ENCODE results near the gene CLSTN2. TPM values are rescaled to one million over a fixed set of nuclear protein-coding genes. Genes with fewer than 3 reads are reported as not detected.

The CLSTN2 gene
- total and polyA plus RNA-seq, 4 donors: 0.13 to 20.6 (median 9.1) TPM

DNA sequence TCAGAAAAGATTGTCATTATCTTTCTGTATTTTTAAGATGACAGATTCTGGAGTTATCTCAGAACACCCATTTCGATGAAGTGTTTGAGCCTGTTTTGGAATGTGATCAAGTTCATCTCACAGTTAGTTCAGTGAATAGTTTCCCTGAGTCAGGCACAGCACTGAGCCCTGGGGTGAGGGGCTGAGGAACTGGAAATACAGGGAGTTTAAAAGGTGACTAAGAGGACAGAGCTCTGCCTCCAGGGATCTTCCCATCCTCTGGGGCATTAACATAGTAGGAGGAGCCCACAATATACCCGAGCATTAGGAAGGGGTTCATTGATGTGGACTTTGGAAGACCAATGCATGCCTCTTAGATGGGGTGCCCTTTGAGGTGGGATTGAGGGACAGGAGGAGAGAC, 355.1 kb downstream of the CLSTN2 start:
- intact Hi-C loops (cut with DNase I): no loop called here
- H3K4me1 ChIP-seq (ENCODE audit: control insufficient read depth in 1 of 2, insufficient read depth in 2 of 2, low read length in 2 of 2): no peaks in the 10 kb centered on the region
- H3K36me3 ChIP-seq (ENCODE audit: control insufficient read depth in 1 of 2, insufficient read depth in 2 of 2, low read length in 1 of 2): no peaks in the 10 kb centered on the region
- ATAC-seq (ENCODE audit: low FRiP score) (no peak), DNase-seq (no peak)
- H3K9me3 ChIP-seq (ENCODE audit: control insufficient read depth, low read length): no peaks in the 10 kb centered on the region
- 38 to 59% methylated on average over 2 of the region's 2 CpGs for WGBS, 2 donors
- H3K27me3 ChIP-seq (ENCODE audit: control insufficient read depth in 1 of 2, insufficient read depth in 2 of 2, low read length in 1 of 2): peaks cover 0 to 1% of the 10 kb centered on the region in 2 donors
- no peak overlapping the region for H3K4me3 ChIP-seq (ENCODE audit: low read length in 2 of 2)
- no peak overlapping the region for H3K27ac ChIP-seq (ENCODE audit: low read depth in 1 of 2, low read length in 2 of 2)

DNA sequence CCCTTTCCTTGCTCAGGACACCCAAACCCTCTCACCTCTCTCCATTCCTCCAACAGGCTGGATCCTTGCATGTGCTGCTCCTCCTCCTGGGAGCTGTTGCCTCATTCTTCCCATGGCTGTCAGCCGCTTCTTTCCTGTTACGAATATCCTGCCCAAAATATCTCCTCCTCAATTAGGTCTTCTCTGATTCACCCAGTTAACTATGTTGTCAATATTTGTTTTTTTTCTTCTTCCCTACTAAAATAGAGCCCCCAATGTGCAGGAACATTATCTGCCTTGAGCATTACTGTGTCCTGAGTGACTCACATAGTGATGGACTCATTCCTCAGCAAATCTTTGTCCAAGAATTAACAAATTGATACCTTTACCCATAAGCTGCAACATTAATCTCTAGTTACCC, 357.2 kb downstream of the CLSTN2 start:
- H3K27me3 ChIP-seq (ENCODE audit: control insufficient read depth in 1 of 2, insufficient read depth in 2 of 2, low read length in 1 of 2): no peaks in the 10 kb centered on the region
- no peaks in the 10 kb centered on the region for H3K36me3 ChIP-seq (ENCODE audit: control insufficient read depth in 1 of 2, insufficient read depth in 2 of 2, low read length in 1 of 2)
- 80 to 87% methylated on average over 2 of the region's 2 CpGs for WGBS, 2 donors
- no peaks in the 10 kb centered on the region for H3K4me1 ChIP-seq (ENCODE audit: control insufficient read depth in 1 of 2, insufficient read depth in 2 of 2, low read length in 2 of 2)
- intact Hi-C loops (cut with DNase I): no loop called here
- H3K9me3 ChIP-seq (ENCODE audit: control insufficient read depth, low read length): no peaks in the 10 kb centered on the region
- H3K27ac ChIP-seq (ENCODE audit: low read depth in 1 of 2, low read length in 2 of 2): no peak overlapping the region
- H3K4me3 ChIP-seq (ENCODE audit: low read length in 2 of 2): no peak overlapping the region
- no peak for DNase-seq
- no peak for ATAC-seq (ENCODE audit: low FRiP score)

DNA sequence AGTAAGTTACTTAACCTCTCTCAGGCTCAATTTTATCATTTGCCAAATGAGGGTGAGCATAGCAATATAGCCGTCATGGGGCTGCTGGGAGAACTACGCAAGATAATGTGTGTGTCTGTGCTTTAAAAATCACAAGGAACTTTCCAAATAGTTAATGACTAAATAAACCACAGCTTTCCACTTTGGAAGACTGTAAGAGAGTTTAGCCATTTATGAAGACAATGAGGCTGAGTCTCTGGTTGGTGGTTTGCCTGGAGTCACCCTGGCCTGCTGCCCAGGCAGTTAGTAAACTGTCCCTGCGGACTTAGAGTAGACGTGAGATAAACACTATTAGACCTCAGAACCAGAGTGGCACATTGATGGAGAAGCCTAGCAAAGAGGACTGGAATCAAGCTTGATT, 357.7 kb downstream of the CLSTN2 start:
- no peaks in the 10 kb centered on the region for H3K9me3 ChIP-seq (ENCODE audit: control insufficient read depth, low read length)
- no peak overlapping the region for H3K27ac ChIP-seq (ENCODE audit: low read depth in 1 of 2, low read length in 2 of 2)
- intact Hi-C loops (cut with DNase I): no loop called here
- no peaks in the 10 kb centered on the region for H3K27me3 ChIP-seq (ENCODE audit: control insufficient read depth in 1 of 2, insufficient read depth in 2 of 2, low read length in 1 of 2)
- WGBS, 2 donors: 75 to 78% methylated on average over 4 of the region's 4 CpGs
- ATAC-seq (ENCODE audit: low FRiP score) (peak; percentile 19), DNase-seq (peak in 1 of 2 donors; percentile 83)
- H3K4me1 ChIP-seq (ENCODE audit: control insufficient read depth in 1 of 2, insufficient read depth in 2 of 2, low read length in 2 of 2): no peaks in the 10 kb centered on the region
- no peak overlapping the region for H3K4me3 ChIP-seq (ENCODE audit: low read length in 2 of 2)
- no peaks in the 10 kb centered on the region for H3K36me3 ChIP-seq (ENCODE audit: control insufficient read depth in 1 of 2, insufficient read depth in 2 of 2, low read length in 1 of 2)

DNA sequence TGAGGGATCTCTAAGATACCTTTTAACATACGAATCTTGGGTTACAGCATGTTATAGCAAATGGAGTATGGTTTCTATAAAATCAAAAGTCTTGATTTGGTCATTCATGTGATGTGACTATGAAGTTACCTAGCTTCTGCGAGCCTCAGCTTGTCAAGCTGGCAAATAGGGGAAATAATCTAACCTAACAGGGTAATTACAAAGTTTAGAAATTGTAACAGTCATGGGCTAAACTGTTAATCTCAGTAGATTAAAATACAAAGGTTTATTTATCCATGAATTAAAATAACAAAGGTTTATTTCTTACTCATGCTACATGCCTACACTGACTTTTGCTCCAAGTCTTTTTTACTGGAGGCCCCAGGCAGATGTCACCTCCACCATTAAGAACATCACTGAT, 359.1 kb downstream of the CLSTN2 start:
- ATAC-seq (ENCODE audit: low FRiP score): no peak
- intact Hi-C loops (cut with DNase I): no loop called here
- 83 to 87% methylated on average over 2 of the region's 2 CpGs for WGBS, 2 donors

DNA sequence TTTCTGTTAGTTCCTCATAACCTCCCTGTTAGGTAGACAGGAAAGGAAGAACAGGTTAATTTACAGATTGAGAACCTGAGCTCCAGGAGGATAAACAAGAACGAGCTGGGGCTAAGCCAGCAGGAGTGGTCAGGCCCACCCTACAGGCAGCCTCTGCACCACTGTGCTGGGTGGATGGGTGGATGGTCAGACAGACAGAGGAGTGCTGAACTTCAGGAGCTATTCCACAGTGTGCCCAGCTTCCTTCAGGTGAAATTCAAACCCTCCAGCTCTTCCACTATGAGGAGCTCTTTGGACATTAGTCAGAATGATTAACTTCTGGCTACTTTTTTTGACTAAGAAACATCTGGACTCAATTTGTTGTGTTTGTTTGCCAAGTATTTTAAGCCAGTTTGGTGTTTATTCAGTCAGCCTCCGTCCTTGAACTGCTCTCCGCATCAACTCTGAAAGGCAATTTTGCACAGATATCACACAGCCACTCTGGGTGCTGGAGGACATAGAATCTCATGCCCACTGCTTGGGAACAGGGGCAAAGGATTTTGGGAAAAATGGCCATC, 361.9 kb downstream of the CLSTN2 start:
- Histone ChIP-seq H3K27me3 (ENCODE audit: control insufficient read depth in 1 of 2, insufficient read depth in 2 of 2, low read length in 1 of 2) (no peaks in the 10 kb centered on the region), H3K36me3 (ENCODE audit: control insufficient read depth in 1 of 2, insufficient read depth in 2 of 2, low read length in 1 of 2) (no peaks in the 10 kb centered on the region), H3K9me3 (ENCODE audit: control insufficient read depth, low read length) (no peaks in the 10 kb centered on the region), H3K27ac (ENCODE audit: low read depth in 1 of 2, low read length in 2 of 2) (no peak overlapping the region), H3K4me1 (ENCODE audit: control insufficient read depth in 1 of 2, insufficient read depth in 2 of 2, low read length in 2 of 2) (no peaks in the 10 kb centered on the region), H3K4me3 (ENCODE audit: low read length in 2 of 2) (no peak overlapping the region)
- 40 to 51% methylated on average over 3 of the region's 3 CpGs for WGBS, 2 donors
- intact Hi-C loops (cut with DNase I): no loop called here
- DNase-seq (no peak), ATAC-seq (ENCODE audit: low FRiP score) (no peak)

More for the DNA sequence above, 359.1 kb downstream of the CLSTN2 start:
- Histone ChIP-seq H3K27ac (ENCODE audit: low read depth in 1 of 2, low read length in 2 of 2) (no peak overlapping the region), H3K27me3 (ENCODE audit: control insufficient read depth in 1 of 2, insufficient read depth in 2 of 2, low read length in 1 of 2) (no peaks in the 10 kb centered on the region), H3K4me3 (ENCODE audit: low read length in 2 of 2) (no peak overlapping the region), H3K36me3 (ENCODE audit: control insufficient read depth in 1 of 2, insufficient read depth in 2 of 2, low read length in 1 of 2) (no peaks in the 10 kb centered on the region), H3K9me3 (ENCODE audit: control insufficient read depth, low read length) (no peaks in the 10 kb centered on the region), H3K4me1 (ENCODE audit: control insufficient read depth in 1 of 2, insufficient read depth in 2 of 2, low read length in 2 of 2) (no peaks in the 10 kb centered on the region)
- no peak for DNase-seq

DNA sequence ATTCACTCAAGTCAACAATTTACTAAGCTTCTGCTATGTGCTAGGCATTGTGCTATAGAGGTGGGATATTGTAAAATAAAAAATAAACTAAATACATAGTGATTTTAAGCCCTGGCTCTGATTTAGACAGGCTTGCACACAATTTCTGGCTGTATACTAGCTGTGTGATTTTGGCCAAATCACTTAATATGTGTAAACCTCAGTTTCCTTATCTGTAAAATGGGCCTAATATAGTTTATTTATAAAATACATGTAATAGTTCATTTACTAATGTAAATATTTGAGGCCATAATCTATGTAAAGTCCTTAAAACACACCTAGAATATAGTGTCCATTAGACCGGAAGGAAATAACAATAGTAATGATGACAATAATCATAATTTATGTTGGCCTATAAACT, 363.1 kb downstream of the CLSTN2 start:
- H3K36me3 ChIP-seq (ENCODE audit: control insufficient read depth in 1 of 2, insufficient read depth in 2 of 2, low read length in 1 of 2): no peaks in the 10 kb centered on the region
- DNase-seq (no peak), ATAC-seq (ENCODE audit: low FRiP score) (no peak)
- H3K9me3 ChIP-seq (ENCODE audit: control insufficient read depth, low read length): no peaks in the 10 kb centered on the region
- H3K27ac ChIP-seq (ENCODE audit: low read depth in 1 of 2, low read length in 2 of 2): no peak overlapping the region
- intact Hi-C loops (cut with DNase I): no loop called here
- H3K4me1 ChIP-seq (ENCODE audit: control insufficient read depth in 1 of 2, insufficient read depth in 2 of 2, low read length in 2 of 2): no peaks in the 10 kb centered on the region
- H3K4me3 ChIP-seq (ENCODE audit: low read length in 2 of 2): no peak overlapping the region
- 94 to 95% methylated on average over 1 of the region's 1 CpG for WGBS, 2 donors
- no peaks in the 10 kb centered on the region for H3K27me3 ChIP-seq (ENCODE audit: control insufficient read depth in 1 of 2, insufficient read depth in 2 of 2, low read length in 1 of 2)

DNA sequence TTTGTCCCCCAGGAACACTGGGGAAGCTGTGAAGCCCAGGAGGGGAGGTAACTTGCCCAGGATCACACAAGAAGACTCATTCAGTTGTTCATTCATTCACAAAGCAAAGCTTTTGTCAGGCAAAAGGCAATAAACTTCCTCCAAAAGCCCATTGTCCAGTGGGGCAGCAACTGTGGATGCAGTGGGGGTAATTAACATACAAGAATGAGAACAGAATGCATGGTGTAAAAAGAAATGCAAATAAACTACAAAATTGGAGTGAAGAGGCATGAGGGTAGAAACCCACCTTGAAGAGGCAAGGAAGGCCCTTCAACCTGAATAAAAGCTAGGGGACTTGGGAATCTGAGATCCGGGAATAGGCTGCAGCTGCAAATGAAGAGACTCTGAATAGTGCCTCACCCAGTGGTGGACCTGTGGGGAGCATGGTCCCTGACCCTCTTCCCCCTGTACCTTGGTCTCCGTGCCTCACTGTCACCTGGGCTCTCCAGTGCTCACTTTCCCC, 363.6 kb downstream of the CLSTN2 start:
- ATAC-seq (ENCODE audit: low FRiP score): no peak
- Histone ChIP-seq H3K9me3 (ENCODE audit: control insufficient read depth, low read length) (no peaks in the 10 kb centered on the region), H3K27ac (ENCODE audit: low read depth in 1 of 2, low read length in 2 of 2) (no peak overlapping the region), H3K36me3 (ENCODE audit: control insufficient read depth in 1 of 2, insufficient read depth in 2 of 2, low read length in 1 of 2) (no peaks in the 10 kb centered on the region), H3K4me3 (ENCODE audit: low read length in 2 of 2) (no peak overlapping the region), H3K4me1 (ENCODE audit: control insufficient read depth in 1 of 2, insufficient read depth in 2 of 2, low read length in 2 of 2) (no peaks in the 10 kb centered on the region), H3K27me3 (ENCODE audit: control insufficient read depth in 1 of 2, insufficient read depth in 2 of 2, low read length in 1 of 2) (no peaks in the 10 kb centered on the region)
- intact Hi-C loops (cut with DNase I): no loop called here
- 93 to 100% methylated on average over 2 of the region's 2 CpGs for WGBS, 2 donors
- DNase-seq: no peak

DNA sequence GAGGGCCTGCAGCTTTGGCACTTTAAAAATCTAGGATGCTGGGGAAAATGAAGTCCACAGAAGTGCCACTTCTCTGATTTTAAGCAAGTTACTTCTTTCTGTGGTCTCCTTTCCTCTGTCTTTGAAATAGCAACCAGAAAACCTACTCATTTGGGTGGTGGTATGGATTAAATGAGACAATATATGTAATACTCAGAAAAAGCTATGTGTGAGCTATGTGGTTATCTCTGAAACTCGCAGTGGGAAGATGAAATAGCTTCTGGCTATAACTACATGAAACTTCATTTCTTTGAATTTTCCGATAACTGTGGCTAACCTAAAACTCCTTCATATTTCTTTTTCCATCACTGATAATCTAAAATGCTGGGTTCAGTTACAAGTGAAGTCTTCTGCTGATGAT, 368.9 kb downstream of the CLSTN2 start:
- DNase-seq (no peak), ATAC-seq (ENCODE audit: low FRiP score) (no peak)
- intact Hi-C loops (cut with DNase I): no loop called here
- Histone ChIP-seq H3K9me3 (ENCODE audit: control insufficient read depth, low read length) (no peaks in the 10 kb centered on the region), H3K27ac (ENCODE audit: low read depth in 1 of 2, low read length in 2 of 2) (no peak overlapping the region), H3K27me3 (ENCODE audit: control insufficient read depth in 1 of 2, insufficient read depth in 2 of 2, low read length in 1 of 2) (no peaks in the 10 kb centered on the region), H3K4me1 (ENCODE audit: control insufficient read depth in 1 of 2, insufficient read depth in 2 of 2, low read length in 2 of 2) (no peaks in the 10 kb centered on the region), H3K36me3 (ENCODE audit: control insufficient read depth in 1 of 2, insufficient read depth in 2 of 2, low read length in 1 of 2) (no peaks in the 10 kb centered on the region), H3K4me3 (ENCODE audit: low read length in 2 of 2) (no peak overlapping the region)
- 90 to 94% methylated on average over 2 of the region's 2 CpGs for WGBS, 2 donors

DNA sequence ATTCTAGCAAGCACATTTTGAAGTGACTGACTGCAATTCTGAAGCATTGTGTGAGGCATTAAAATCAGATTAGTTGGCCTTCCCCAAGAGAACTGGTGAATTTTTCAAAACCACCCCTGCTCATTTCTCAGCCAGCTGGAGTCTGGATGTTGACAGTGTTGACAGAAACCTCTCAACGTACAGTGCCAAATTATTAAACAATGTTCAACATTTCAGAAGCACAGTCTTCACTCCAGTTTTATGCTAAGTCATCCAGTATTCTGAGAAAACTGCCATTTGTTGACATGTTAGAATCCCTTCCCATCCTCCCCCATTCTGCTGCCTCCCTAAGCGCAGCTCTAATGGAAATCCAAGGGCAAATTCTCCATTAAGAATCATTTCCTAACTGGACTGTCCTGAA, 373.6 kb downstream of the CLSTN2 start:
- no peaks in the 10 kb centered on the region for H3K36me3 ChIP-seq (ENCODE audit: control insufficient read depth in 1 of 2, insufficient read depth in 2 of 2, low read length in 1 of 2)
- no peaks in the 10 kb centered on the region for H3K9me3 ChIP-seq (ENCODE audit: control insufficient read depth, low read length)
- H3K4me1 ChIP-seq (ENCODE audit: control insufficient read depth in 1 of 2, insufficient read depth in 2 of 2, low read length in 2 of 2): no peaks in the 10 kb centered on the region
- no peak for DNase-seq
- no peak overlapping the region for H3K27ac ChIP-seq (ENCODE audit: low read depth in 1 of 2, low read length in 2 of 2)
- ATAC-seq (ENCODE audit: low FRiP score): no peak
- WGBS, 2 donors: 50 to 52% methylated on average over 2 of the region's 2 CpGs
- H3K4me3 ChIP-seq (ENCODE audit: low read length in 2 of 2): no peak overlapping the region
- intact Hi-C loops (cut with DNase I): no loop called here
- no peaks in the 10 kb centered on the region for H3K27me3 ChIP-seq (ENCODE audit: control insufficient read depth in 1 of 2, insufficient read depth in 2 of 2, low read length in 1 of 2)
